K562 (cell line): ENCODE results near the gene P2RY6. TPM values are rescaled to one million over a fixed set of nuclear protein-coding genes. Genes with fewer than 3 reads are reported as not detected.

Experiments
- ATAC-seq: fragments of 200-7000 bp; cut with Tn5 transposase; 3 replicates; pipeline ENCODE4 v1.9.1; 2020; ENCODE audit warnings: moderate library complexity
- BruUV-seq: library from RNA; stranded (reverse); fragments of 400-500 nt; replicated peaks from 2 replicates; lab custom pipeline; 2021; lab: Mats Ljungman, UMichigan
- CTCF ChIA-PET: fragments of 300-600 bp; formaldehyde crosslinking; extraction: SDS; loops from one replicate; lab custom pipeline; 2021; ENCODE audit warnings: low intra/inter-chr PET ratio; lab: Yijun Ruan, JAX
- POLR2A ChIA-PET: fragments of 300-600, 350-650 bp; sonication (Branson Sonifier 250); formaldehyde crosslinking; extraction: SDS; loops from one replicate; lab custom pipeline; 2021; ENCODE audit warnings: antibody characterized with exemption, inconsistent platforms; lab: Yijun Ruan, JAX
- DNase-seq, 4 experiments: peaks; one replicate each; pipeline versions ENCODE4 v3.0.0 to v3.0.0-alpha.2; 2011 to 2018; ENCODE audit warnings: low spot score in 3 of 4, mixed read lengths in 3 of 4; ENCODE audit errors: extremely low read depth in 1 of 4
- FAIRE-seq: peaks from 2 replicates; lab custom pipeline; 2011; peaks lifted over from hg19 to GRCh38; lab: Jason Lieb, UNC
- H2AFZ ChIP-seq: 2 replicates; pipeline ENCODE4 v1.6.0; 2011; ENCODE audit warnings: low read depth, low read length, control low read depth, inconsistent platforms
- H3K27ac ChIP-seq: fragments of 200-600 bp; 3 replicates; pipeline ENCODE4 v1.8.0; 2011; ENCODE audit warnings: low read depth, mild to moderate bottlenecking, control low read depth, inconsistent platforms, low read length, moderate library complexity, mixed read lengths; ENCODE audit errors: extremely low read depth
- H3K27me3 ChIP-seq, 2 experiments: fragments of 300-600 bp in 1 of 2; 2 replicates in 1 of 2; 3 replicates in 1 of 2; pipeline versions ENCODE4 v1.6.0 to v1.8.0; 2011; ENCODE audit warnings: inconsistent platforms in 2 of 2, low read length in 2 of 2, mild to moderate bottlenecking in 1 of 2, mixed read lengths in 1 of 2, moderate library complexity in 1 of 2; ENCODE audit not compliant: control insufficient read depth in 2 of 2, insufficient read depth in 2 of 2
- H3K36me3 ChIP-seq: fragments of 300-600 bp; 3 replicates; pipeline ENCODE4 v1.8.0; 2011; ENCODE audit warnings: mild to moderate bottlenecking, low read length, inconsistent platforms; ENCODE audit not compliant: control insufficient read depth, insufficient read depth
- H3K4me1 ChIP-seq, 2 experiments: fragments of 200-600 bp in 1 of 2; replicated peaks in 1 of 2; 2 replicates in 1 of 2; 3 replicates in 1 of 2; pipeline versions ENCODE4 v1.5.1 to v1.8.0; 2011; ENCODE audit warnings: inconsistent platforms in 2 of 2, low read length in 2 of 2, mild to moderate bottlenecking in 1 of 2, mixed read lengths in 1 of 2, moderate library complexity in 1 of 2; ENCODE audit not compliant: control insufficient read depth in 2 of 2, insufficient read depth in 2 of 2
- H3K4me2 ChIP-seq: 2 replicates; pipeline ENCODE4 v1.6.1; 2011; ENCODE audit warnings: low read length, control low read depth, inconsistent platforms, mixed read lengths; ENCODE audit not compliant: insufficient read depth
- H3K4me3 ChIP-seq: fragments of 200-600 bp; sonication (generic), shearing (Covaris generic); 2 replicates; pipeline ENCODE4 v1.5.1; 2016; ENCODE audit warnings: control low read depth, inconsistent platforms
- H3K79me2 ChIP-seq: fragments of 200-600 bp; 3 replicates; pipeline ENCODE4 v1.8.0; 2011; ENCODE audit warnings: low read length, inconsistent platforms; ENCODE audit not compliant: control insufficient read depth, insufficient read depth
- H3K9ac ChIP-seq, 2 experiments: 2 replicates each; pipeline versions ENCODE4 v1.6.0 to v1.6.1; 2011; ENCODE audit warnings: low read depth in 2 of 2, low read length in 2 of 2, control low read depth in 1 of 2, inconsistent platforms in 1 of 2, mild to moderate bottlenecking in 1 of 2, mixed read lengths in 1 of 2; ENCODE audit not compliant: insufficient read depth in 1 of 2
- H3K9me1 ChIP-seq: one replicate; pipeline ENCODE4 v1.6.0; 2011; ENCODE audit warnings: inconsistent platforms, mild to moderate bottlenecking, low read length, moderate library complexity; ENCODE audit not compliant: control insufficient read depth, insufficient read depth
- H3K9me3 ChIP-seq: replicated peaks from 2 replicates; pipeline ENCODE4 v1.5.1; 2011; ENCODE audit warnings: low read depth, low read length, inconsistent platforms; ENCODE audit not compliant: control insufficient read depth, insufficient read depth
- H4K20me1 ChIP-seq: replicated peaks from 2 replicates; pipeline ENCODE4 v1.6.1; 2011; ENCODE audit warnings: low read length, inconsistent platforms, mixed read lengths; ENCODE audit not compliant: control insufficient read depth, insufficient read depth
- FOSL1 ChIP-seq: fragments of 200-800 bp; sonication (Bioruptor generic); conservative IDR thresholded peaks from 2 replicates; pipeline ENCODE4 v1.6.1; 2016; ENCODE audit warnings: missing genetic modification characterization, missing compliant biosample characterization
- FOXJ2 ChIP-seq: fragments of 200-800 bp; sonication (Bioruptor generic); IDR thresholded peaks from 2 replicates; pipeline ENCODE4 v1.6.1; 2016; ENCODE audit warnings: missing genetic modification characterization, missing compliant biosample characterization
- GATA2 ChIP-seq: sonication (generic); formaldehyde crosslinking; IDR thresholded peaks from 2 replicates; pipeline ENCODE4 v1.4.0; 2020; ENCODE audit warnings: mild to moderate bottlenecking, missing genetic modification reagents
- PHB2 ChIP-seq: fragments of 450-650 bp; IDR thresholded peaks from 2 replicates; pipeline ENCODE4 v1.6.1; 2017; ENCODE audit warnings: low read depth
- SRF ChIP-seq, 2 experiments: fragments of 250-450, 450-650 bp in 1 of 2; sonication (Bioruptor Pico) in 1 of 2; sonication (generic) in 1 of 2; formaldehyde crosslinking; IDR thresholded peaks; 2 replicates each; pipeline versions ENCODE4 v1.5.0 to v1.5.1; 2020 to 2022; ENCODE audit warnings: mild to moderate bottlenecking in 1 of 2, missing genetic modification reagents in 1 of 2
- U2AF1 ChIP-seq: fragments of 200-400 bp; formaldehyde crosslinking; optimal IDR thresholded peaks from 2 replicates; pipeline ENCODE3; 2017; ENCODE audit warnings: mild to moderate bottlenecking, low read depth, low read length, moderate library complexity
- YY1 ChIP-seq, 3 experiments: IDR thresholded peaks; 2 replicates each; pipeline ENCODE4 v1.6.1; 2011; ENCODE audit warnings: low read length in 2 of 3, mild to moderate bottlenecking in 2 of 3, moderate library complexity in 2 of 3, borderline replicate concordance in 1 of 3, control low read depth in 1 of 3, low read depth in 1 of 3; ENCODE audit not compliant: insufficient read depth in 3 of 3, insufficient replicate concordance in 2 of 3, control insufficient read depth in 1 of 3, insufficient read length in 1 of 3; ENCODE audit errors: extremely low read depth in 1 of 3
- ZNF766 ChIP-seq: fragments of 200-800 bp; sonication (Bioruptor generic); conservative IDR thresholded peaks from 2 replicates; pipeline ENCODE4 v1.6.1; 2016; ENCODE audit warnings: missing genetic modification characterization, missing compliant biosample characterization
- WGBS: fragments of 100-300 bp; shearing (Covaris generic); methylation state at CpG from one replicate; pipeline ENCODE4 v1.1.6; 2016; ENCODE audit warnings: low coverage, mixed read lengths; ENCODE audit not compliant: insufficient coverage; ENCODE audit errors: missing lambda C conversion rate; 5-methylcytosine and 5-hydroxymethylcytosine counted together
- in situ Hi-C: fragments of 300-500 bp; cut with MboI; formaldehyde crosslinking; loops from 4 replicates; pipeline ENCODE4 v1.15.0; 2018; ENCODE audit warnings: inconsistent platforms, mixed read lengths
- intact Hi-C: fragments of 100-400 bp; cut with micrococcal nuclease; formaldehyde crosslinking; loops from 2 replicates; pipeline ENCODE4 v1.14.2; 2022
- polyA plus RNA-seq, 8 experiments: library from polyadenylated mRNA; depleted of rRNA in 4 of 8; stranded (reverse) in 5 of 8; unstranded in 3 of 8; fragments of >200 nt; fragmentation: Nextera tagmentation in 2 of 8; fragmentation: Illumina TruSeq in 1 of 8; extraction: Ambion mirVana in 2 of 8; extraction: Trizol in 1 of 8; gene quantifications; 2 replicates each; pipeline versions ENCODE4 v1.2.1 to v1.2.3, GENCODE V29; 2011 to 2014; ENCODE audit warnings: inconsistent platforms in 1 of 8, missing spikeins in 1 of 8
- total RNA-seq, 7 experiments: library from RNA; depleted of rRNA in 6 of 7; stranded (reverse); fragments of >200 nt in 6 of 7; fragmentation: Illumina TruSeq in 2 of 7; extraction: Trizol in 2 of 7; gene quantifications; 2 replicates each; pipeline versions ENCODE4 v1.2.1 to v1.2.3, GENCODE V29; 2011 to 2021; ENCODE audit warnings: low replicate concordance in 1 of 7
- TF ChIP-seq, protein P1 (sequence below), 2 experiments: IDR thresholded peaks; 2 replicates each; pipeline ENCODE4 v1.6.1; 2012; ENCODE audit warnings: improper control_type of control experiment in 2 of 2, low read depth in 2 of 2, low read length in 2 of 2, borderline replicate concordance in 1 of 2
- TF ChIP-seq, protein P2 (sequence below): fragments of 200-800 bp; sonication (Bioruptor generic); IDR thresholded peaks from 2 replicates; pipeline ENCODE4 v1.6.1; 2017; ENCODE audit warnings: missing genetic modification characterization, missing compliant biosample characterization

P2RY6 gene
- total and polyA plus RNA-seq, 9 of the 15 experiments (the other 6 are each of a cell fraction or from before 2014, with no cell fraction given) = not detected

DNA sequence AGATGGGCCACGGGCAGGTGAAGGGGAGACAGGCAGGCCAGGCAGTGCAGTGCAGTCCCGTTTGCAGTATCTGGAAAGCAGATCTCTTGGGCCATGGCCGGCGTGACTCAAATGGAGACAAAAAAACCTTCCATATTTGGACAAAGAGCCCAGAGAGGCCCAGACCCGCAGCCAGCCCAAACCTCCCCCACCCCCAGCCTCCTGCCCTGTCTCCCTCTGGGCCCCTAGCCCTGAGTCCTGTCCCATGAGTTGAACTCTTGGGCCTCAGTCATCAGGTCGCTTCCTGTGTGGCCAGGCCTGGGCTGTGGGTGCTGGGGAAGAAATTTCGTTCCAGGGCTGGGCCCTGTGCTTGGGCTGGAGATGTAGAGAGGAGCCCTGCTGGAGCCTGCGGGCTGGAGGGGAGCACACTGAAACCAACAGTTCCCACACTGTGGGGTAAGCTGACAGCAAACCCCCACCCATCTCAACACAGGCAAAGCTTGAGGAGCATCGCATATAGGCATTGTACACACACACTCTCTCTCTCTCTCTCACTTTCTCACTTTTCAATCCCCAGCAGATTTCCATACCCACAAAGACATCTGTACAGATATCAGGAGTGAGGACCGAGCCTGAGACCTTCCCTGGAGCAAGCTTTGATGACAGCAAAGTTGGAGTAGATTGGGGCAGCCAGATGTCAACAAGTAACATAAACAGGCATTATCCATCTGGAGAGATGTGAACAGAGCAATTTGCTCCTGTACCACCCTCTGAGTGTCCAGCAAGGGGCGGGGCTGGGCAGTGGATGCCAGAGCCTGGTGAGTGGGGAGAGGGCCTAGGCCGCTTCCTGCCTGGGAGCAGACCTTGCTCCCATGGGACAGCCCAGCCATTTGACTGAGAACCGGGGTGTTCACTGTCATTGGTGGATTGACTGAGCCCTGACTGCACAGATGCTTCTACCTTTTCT lies 53.2 kb downstream of the P2RY6 start:
- Histone ChIP-seq H3K4me2 (no peak overlapping the region), H3K9me3 (no peaks in the 10 kb centered on the region), H3K27ac (no peak overlapping the region), H3K79me2 (no peaks in the 10 kb centered on the region), H3K27me3 (peaks cover 0 to 22% of the 10 kb centered on the region in 2 experiments; a peak in 2 of 5 replicates), H3K4me1 (peaks cover 9 to 13% of the 10 kb centered on the region in 2 experiments; a peak in 4 of 5 replicates), H3K9ac (0 out of 4 replicates have a peak overlapping the region, but pooled peaks of 1 of the 2 experiments have one; percentile 24), H4K20me1 (no peaks in the 10 kb centered on the region; the same call in 1 of the 2 replicates), H2AFZ (peak overlapping the region; percentile 54; the same call in 1 of the 2 replicates), H3K4me3 (no peak overlapping the region), H3K36me3 (no peaks in the 10 kb centered on the region), H3K9me1 (no peaks in the 10 kb centered on the region)
- ChIA-PET POLR2A (interaction anchor here (0.6 kb wide), 1 partner anchor 493 kb away, joined by 3 read pairs; no protein-coding TSS in a partner anchor), CTCF (no interaction called here)
- FAIRE-seq = no peak
- intact Hi-C loops = no loop called here
- 21% methylated on average over 11 of the region's 13 CpGs for WGBS
- in situ Hi-C loops = no loop called here
- TF ChIP-seq ZNF766 (CRISPR knock-in tag) (0 out of 2 replicates have a peak, but pooled peaks have one; percentile 7), GATA2 (CRISPR knock-in tag) (peak; percentile 60), SRF (CRISPR knock-in tag; IDR thresholded peaks at IDR 0.05) (peak in 1 of 2 experiments; percentile 64; a peak in 2 of 4 replicates), U2AF1 (no peak), PHB2 (no peak), FOSL1 (peak; percentile 77), YY1 (IDR thresholded peaks at IDR 0.05; ENCODE audit: borderline replicate concordance in 1 of 3, control insufficient read depth in 1 of 3, extremely low read depth in 1 of 3, insufficient read depth in 3 of 3, insufficient read length in 1 of 3, insufficient replicate concordance in 2 of 3, low read depth in 1 of 3, low read length in 2 of 3) (peak in 1 of 3 experiments; percentile 14), FOXJ2 (tag) (no peak)
- TF ChIP-seq, protein P1, sequence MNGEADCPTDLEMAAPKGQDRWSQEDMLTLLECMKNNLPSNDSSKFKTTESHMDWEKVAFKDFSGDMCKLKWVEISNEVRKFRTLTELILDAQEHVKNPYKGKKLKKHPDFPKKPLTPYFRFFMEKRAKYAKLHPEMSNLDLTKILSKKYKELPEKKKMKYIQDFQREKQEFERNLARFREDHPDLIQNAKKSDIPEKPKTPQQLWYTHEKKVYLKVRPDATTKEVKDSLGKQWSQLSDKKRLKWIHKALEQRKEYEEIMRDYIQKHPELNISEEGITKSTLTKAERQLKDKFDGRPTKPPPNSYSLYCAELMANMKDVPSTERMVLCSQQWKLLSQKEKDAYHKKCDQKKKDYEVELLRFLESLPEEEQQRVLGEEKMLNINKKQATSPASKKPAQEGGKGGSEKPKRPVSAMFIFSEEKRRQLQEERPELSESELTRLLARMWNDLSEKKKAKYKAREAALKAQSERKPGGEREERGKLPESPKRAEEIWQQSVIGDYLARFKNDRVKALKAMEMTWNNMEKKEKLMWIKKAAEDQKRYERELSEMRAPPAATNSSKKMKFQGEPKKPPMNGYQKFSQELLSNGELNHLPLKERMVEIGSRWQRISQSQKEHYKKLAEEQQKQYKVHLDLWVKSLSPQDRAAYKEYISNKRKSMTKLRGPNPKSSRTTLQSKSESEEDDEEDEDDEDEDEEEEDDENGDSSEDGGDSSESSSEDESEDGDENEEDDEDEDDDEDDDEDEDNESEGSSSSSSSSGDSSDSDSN (IDR thresholded peaks at IDR 0.05; ENCODE audit: borderline replicate concordance in 1 of 2, low read depth in 2 of 2, low read length in 2 of 2) = peak in 1 of 2 experiments; percentile 25; a peak in 1 of 4 replicates
- TF ChIP-seq, protein P2, sequence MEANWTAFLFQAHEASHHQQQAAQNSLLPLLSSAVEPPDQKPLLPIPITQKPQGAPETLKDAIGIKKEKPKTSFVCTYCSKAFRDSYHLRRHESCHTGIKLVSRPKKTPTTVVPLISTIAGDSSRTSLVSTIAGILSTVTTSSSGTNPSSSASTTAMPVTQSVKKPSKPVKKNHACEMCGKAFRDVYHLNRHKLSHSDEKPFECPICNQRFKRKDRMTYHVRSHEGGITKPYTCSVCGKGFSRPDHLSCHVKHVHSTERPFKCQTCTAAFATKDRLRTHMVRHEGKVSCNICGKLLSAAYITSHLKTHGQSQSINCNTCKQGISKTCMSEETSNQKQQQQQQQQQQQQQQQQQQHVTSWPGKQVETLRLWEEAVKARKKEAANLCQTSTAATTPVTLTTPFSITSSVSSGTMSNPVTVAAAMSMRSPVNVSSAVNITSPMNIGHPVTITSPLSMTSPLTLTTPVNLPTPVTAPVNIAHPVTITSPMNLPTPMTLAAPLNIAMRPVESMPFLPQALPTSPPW (CRISPR knock-in tag) = peak; percentile 48
- no TSS peak for BruUV-seq
- ATAC-seq = peak; percentile 37
- no peak for DNase-seq
